ENCODE data around the gene BABAM2.
A peak's percentile ranks its signal among the peaks of the same experiment; 100 is the strongest.

BABAM2 gene

DNA sequence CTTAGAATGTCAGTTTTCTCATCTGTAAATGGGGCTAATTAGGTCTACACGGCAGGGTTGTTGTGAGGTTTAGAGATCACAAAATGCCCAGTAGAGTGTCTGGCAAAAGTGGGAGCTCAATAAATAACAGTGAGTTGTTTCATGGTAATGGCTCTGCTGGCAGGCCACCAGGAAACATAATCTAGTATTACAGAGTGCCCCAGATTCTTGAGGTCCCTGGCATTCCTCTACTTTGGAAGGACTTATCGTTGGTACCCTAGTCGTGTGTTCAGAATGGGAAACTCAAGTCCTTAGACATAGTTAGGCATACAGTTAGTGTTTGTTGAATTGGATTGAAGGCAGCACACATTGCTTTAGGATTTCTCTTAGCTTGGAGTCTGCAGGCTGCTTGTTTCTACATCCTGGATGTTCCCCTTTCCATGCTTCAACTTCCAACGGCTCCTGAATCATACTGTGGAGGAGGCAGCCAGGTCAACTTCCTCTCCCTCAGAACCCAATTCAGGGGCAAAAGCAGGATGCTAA is 340.6 kb downstream of the BABAM2 start:
- DNase-seq (ENCODE audit: low read depth), result peak; percentile 59
- no peak for TF ChIP-seq CTCF (conservative IDR thresholded peaks at IDR 0.05; ENCODE audit: control insufficient read depth, insufficient read depth, low read depth, low read length)
- no peak overlapping the region for H3K4me3 ChIP-seq (ENCODE audit: control insufficient read depth, low read depth, low read length)

GRCh38 chr2:28232295-28232694 is 341.8 kb downstream of the BABAM2 start:
- no peak overlapping the region for H3K4me3 ChIP-seq (ENCODE audit: control insufficient read depth, low read depth, low read length)
- TF ChIP-seq CTCF (conservative IDR thresholded peaks at IDR 0.05; ENCODE audit: control insufficient read depth, insufficient read depth, low read depth, low read length), result no peak
- peak; percentile 57 for DNase-seq (ENCODE audit: low read depth)

GRCh38 chr2:28233164-28233676 is 342.7 kb downstream of the BABAM2 start:
- DNase-seq (ENCODE audit: low read depth), result peak; percentile 31
- H3K4me3 ChIP-seq (ENCODE audit: control insufficient read depth, low read depth, low read length), result no peak overlapping the region
- TF ChIP-seq CTCF (conservative IDR thresholded peaks at IDR 0.05; ENCODE audit: control insufficient read depth, insufficient read depth, low read depth, low read length), result no peak

DNA sequence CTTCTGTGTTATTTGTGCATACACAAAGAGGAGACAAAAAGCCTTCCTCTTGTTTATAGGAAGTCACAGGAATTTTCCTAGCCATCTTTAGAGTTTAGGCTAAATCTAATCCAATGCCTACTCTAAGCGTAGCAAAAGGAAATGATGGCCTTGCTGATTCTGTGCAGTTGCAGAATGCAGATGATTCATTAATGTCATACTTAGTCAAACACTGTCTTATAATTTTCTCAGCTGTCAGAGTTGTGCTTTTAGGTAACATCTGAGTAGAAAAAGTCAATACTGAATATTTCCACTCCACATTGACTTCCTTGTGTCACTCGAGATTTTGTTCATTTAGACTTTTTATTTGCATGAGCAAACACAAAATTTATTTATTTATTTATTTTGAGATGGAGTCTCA is 344.3 kb downstream of the BABAM2 start:
- DNase-seq (ENCODE audit: low read depth), result no peak
- no peak overlapping the region for H3K4me3 ChIP-seq (ENCODE audit: control insufficient read depth, low read depth, low read length)
- TF ChIP-seq CTCF (conservative IDR thresholded peaks at IDR 0.05; ENCODE audit: control insufficient read depth, insufficient read depth, low read depth, low read length), result no peak

DNA sequence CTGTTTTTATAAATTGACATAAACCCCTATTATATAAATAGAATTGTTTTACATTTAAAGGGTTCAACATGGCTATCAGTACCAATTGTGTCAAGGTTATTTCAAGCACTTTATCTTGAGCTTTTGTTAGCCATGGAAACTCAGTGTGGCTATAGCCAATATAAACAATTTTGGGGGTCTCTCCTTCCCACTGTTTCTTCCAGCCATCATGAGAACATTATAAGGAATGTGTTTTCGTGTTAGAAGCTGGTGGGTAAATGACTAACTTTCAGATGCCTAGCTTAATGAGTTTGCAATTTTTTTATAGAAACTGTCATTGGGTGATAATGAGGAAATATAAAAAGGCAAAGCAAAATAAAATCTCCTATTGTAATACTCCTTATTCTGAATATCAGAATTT is 348.7 kb downstream of the BABAM2 start:
- TF ChIP-seq CTCF (conservative IDR thresholded peaks at IDR 0.05; ENCODE audit: control insufficient read depth, insufficient read depth, low read depth, low read length), result no peak
- H3K4me3 ChIP-seq (ENCODE audit: control insufficient read depth, low read depth, low read length), result no peak overlapping the region
- no peak for DNase-seq (ENCODE audit: low read depth)

DNA sequence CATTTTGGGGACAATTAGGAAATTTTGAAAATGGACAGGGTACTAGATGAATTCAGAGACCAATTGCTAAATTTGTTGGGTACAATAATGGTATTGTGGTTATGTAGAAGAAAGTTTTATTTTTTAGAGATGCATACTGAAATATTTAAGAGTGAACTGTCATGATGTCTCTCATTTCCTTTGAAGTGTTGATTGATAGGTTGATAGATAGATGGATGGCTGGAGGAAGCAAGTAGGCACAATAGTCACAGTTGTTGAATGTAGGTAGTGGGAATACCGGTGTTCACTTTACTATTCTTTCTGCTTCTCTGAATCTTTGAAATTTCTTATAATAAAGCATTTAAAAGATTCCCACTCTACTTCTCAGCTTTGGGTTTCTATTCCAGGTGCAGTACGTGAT is 350.4 kb downstream of the BABAM2 start:
- TF ChIP-seq CTCF (conservative IDR thresholded peaks at IDR 0.05; ENCODE audit: control insufficient read depth, insufficient read depth, low read depth, low read length), result no peak
- no peak overlapping the region for H3K4me3 ChIP-seq (ENCODE audit: control insufficient read depth, low read depth, low read length)
- DNase-seq (ENCODE audit: low read depth), result no peak

DNA sequence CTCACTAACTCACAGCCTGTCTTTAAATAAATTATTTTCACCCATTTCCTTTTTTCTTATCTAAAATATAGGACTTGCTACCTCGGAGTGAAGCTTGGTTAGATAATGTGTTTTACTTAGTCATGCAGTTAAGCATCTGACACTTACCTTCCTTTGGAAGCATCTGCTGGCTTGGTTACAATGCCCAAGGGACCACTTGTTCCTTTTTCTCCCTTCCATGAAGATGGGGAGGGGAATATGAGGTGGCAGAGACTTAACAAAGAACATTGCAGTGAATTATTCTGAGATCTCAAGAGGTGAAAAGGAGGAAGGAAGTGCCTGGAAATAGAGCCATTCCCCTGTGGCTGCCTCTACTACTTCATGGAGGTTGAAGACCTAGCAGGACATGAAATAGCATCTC is 356.8 kb downstream of the BABAM2 start:
- no peak for TF ChIP-seq CTCF (conservative IDR thresholded peaks at IDR 0.05; ENCODE audit: control insufficient read depth, insufficient read depth, low read depth, low read length)
- H3K4me3 ChIP-seq (ENCODE audit: control insufficient read depth, low read depth, low read length), result no peak overlapping the region

More for the DNA sequence above, 356.8 kb downstream of the BABAM2 start:
- DNase-seq (ENCODE audit: low read depth), result peak; percentile 63
